Esophagus squamous epithelium (tissue), 5 donors: ENCODE data around the gene ANKRD23. TPM values are rescaled to one million over a fixed set of nuclear protein-coding genes. Genes with fewer than 3 reads are reported as not detected.
A peak's percentile ranks its signal among the peaks of the same experiment; 100 is the strongest.

ENCODE experiments used
- DNase-seq: peaks from one replicate; lab custom pipeline; 2025; lab: John Stamatoyannopoulos, UW
- H3K27ac ChIP-seq, 4 donors: fragments of 200-600 bp; sonication (generic); one replicate each; pipeline ENCODE4 v1.5.1; 2016 to 2019; ENCODE audit warnings: mild to moderate bottlenecking in 1 of 4
- H3K27me3 ChIP-seq, 4 donors: fragments of 200-600 bp; sonication (generic); 1 replicate in 3 of 4; 2 replicates in 1 of 4; pipeline versions ENCODE4 v1.5.1 to v1.6.0; 2017 to 2021; ENCODE audit warnings: antibody characterized with exemption in 1 of 4
- H3K36me3 ChIP-seq, 3 donors: fragments of 200-600 bp; sonication (generic); one replicate each; pipeline ENCODE4 v1.5.1; 2016 to 2019
- H3K4me1 ChIP-seq, 3 donors: fragments of 200-600 bp; sonication (generic); one replicate each; pipeline ENCODE4 v1.5.1; 2017 to 2019
- H3K4me3 ChIP-seq, 4 donors: fragments of 200-600 bp; sonication (generic); 1 replicate in 3 of 4; 2 replicates in 1 of 4; pipeline ENCODE4 v1.5.1; 2016 to 2019; ENCODE audit warnings: mild to moderate bottlenecking in 2 of 4, moderate library complexity in 1 of 4
- H3K9me3 ChIP-seq, 3 donors: fragments of 200-600 bp; sonication (generic); one replicate each; pipeline ENCODE4 v1.5.1; 2016 to 2019
- CTCF ChIP-seq, 6 experiments: fragments of 450-650 bp in 4 of 6; fragments of 200-600 bp in 2 of 6; sonication (generic) in 2 of 6; IDR thresholded peaks; one replicate each; pipeline ENCODE4 v1.5.1; 2016 to 2019; ENCODE audit warnings: antibody characterized with exemption in 6 of 6, mild to moderate bottlenecking in 4 of 6, moderate library complexity in 4 of 6
- POLR2A ChIP-seq, 4 donors: fragments of 450-650 bp; IDR thresholded peaks; one replicate each; pipeline ENCODE4 v1.6.1; 2017; ENCODE audit warnings: antibody characterized with exemption in 4 of 4, mild to moderate bottlenecking in 4 of 4, moderate library complexity in 3 of 4
- WGBS, 2 donors: methylation state at CpG; one replicate each; pipeline ENCODE4 v1.1.5; 2018; 5-methylcytosine and 5-hydroxymethylcytosine counted together
- intact Hi-C: fragments of 100-400 bp; cut with DNase I; formaldehyde crosslinking; loops from one replicate; pipeline ENCODE4 v1.15.0; 2022
- total RNA-seq, 4 donors: library from RNA; depleted of rRNA; stranded (reverse); fragments of >200 nt; gene quantifications; one replicate each; pipeline ENCODE4 v1.1.0, GENCODE V29; 2016
- donor health status: DM: yes; HTN: yes; CAD: no.

ANKRD23 gene
- total RNA-seq, 4 donors from 2014 or later, result 1.00 to 3.4 (median 2.1) TPM

GRCh38 chr2:96824079-96824870 is 19.5 kb downstream of the ANKRD23 start:
- H3K4me1 ChIP-seq, result peaks cover 7 to 40% (median 7%) of the 10 kb centered on the region in 3 donors
- intact Hi-C loops, result no loop called here

GRCh38 chr2:96823198-96823597 is 20.6 kb downstream of the ANKRD23 start:
- intact Hi-C loops, result no loop called here
- H3K4me3 ChIP-seq, result no peak overlapping the region
- no peaks in the 10 kb centered on the region for H3K27me3 ChIP-seq
- 75 to 80% methylated on average over 2 of the region's 11 CpGs for WGBS, 2 donors
- no peaks in the 10 kb centered on the region for H3K9me3 ChIP-seq
- peaks cover 16 to 73% (median 21%) of the 10 kb centered on the region in 3 donors for H3K36me3 ChIP-seq
- no peak for DNase-seq
- peaks cover 11 to 51% (median 18%) of the 10 kb centered on the region in 3 donors for H3K4me1 ChIP-seq
- TF ChIP-seq CTCF (IDR thresholded peaks at IDR 0.05), result no peak
- no peak for TF ChIP-seq POLR2A (IDR thresholded peaks at IDR 0.05)
- peak overlapping the region in 1 of 4 donors; percentile 42 for H3K27ac ChIP-seq

More at GRCh38 chr2:96824079-96824870, 19.5 kb downstream of the ANKRD23 start:
- DNase-seq, result no peak
- Histone ChIP-seq H3K9me3 (no peaks in the 10 kb centered on the region), H3K27ac (no peak overlapping the region), H3K27me3 (no peaks in the 10 kb centered on the region), H3K4me3 (no peak overlapping the region), H3K36me3 (peaks cover 24 to 75% (median 25%) of the 10 kb centered on the region in 3 donors)
- 73 to 75% methylated on average over 5 to 6 of the region's 6 CpGs for WGBS, 2 donors
- TF ChIP-seq POLR2A (IDR thresholded peaks at IDR 0.05) (no peak), CTCF (IDR thresholded peaks at IDR 0.05) (no peak)

GRCh38 chr2:96822786-96823185 is 21.0 kb downstream of the ANKRD23 start:
- Histone ChIP-seq H3K9me3 (no peaks in the 10 kb centered on the region), H3K36me3 (peaks cover 12 to 69% (median 17%) of the 10 kb centered on the region in 3 donors), H3K27me3 (no peaks in the 10 kb centered on the region), H3K27ac (peak overlapping the region in 1 of 4 donors; percentile 42), H3K4me1 (peaks cover 13 to 55% (median 22%) of the 10 kb centered on the region in 3 donors), H3K4me3 (no peak overlapping the region)
- DNase-seq, result no peak
- 58 to 76% methylated on average over 3 to 4 of the region's 4 CpGs for WGBS, 2 donors
- intact Hi-C loops, result no loop called here
- TF ChIP-seq POLR2A (IDR thresholded peaks at IDR 0.05) (no peak), CTCF (IDR thresholded peaks at IDR 0.05) (no peak)

GRCh38 chr2:96821113-96821675 is 22.6 kb downstream of the ANKRD23 start:
- peaks cover 5 to 53% (median 6%) of the 10 kb centered on the region in 3 donors for H3K36me3 ChIP-seq

More at GRCh38 chr2:96821113-96821675, 22.6 kb downstream of the ANKRD23 start:
- H3K27me3 ChIP-seq, result no peaks in the 10 kb centered on the region
- no peaks in the 10 kb centered on the region for H3K9me3 ChIP-seq
- no peak for TF ChIP-seq CTCF (IDR thresholded peaks at IDR 0.05)
- no peak for TF ChIP-seq POLR2A (IDR thresholded peaks at IDR 0.05)
- intact Hi-C loops, result no loop called here
- DNase-seq, result no peak
- no peak overlapping the region for H3K27ac ChIP-seq
- H3K4me1 ChIP-seq, result peaks cover 23 to 64% (median 29%) of the 10 kb centered on the region in 3 donors
- 73% methylated on average over 10 to 11 of the region's 11 CpGs for WGBS, 2 donors
- H3K4me3 ChIP-seq, result no peak overlapping the region
